DLD1 (cell line): Measurements from ENCODE around the gene TRAF2.

Experiments used
- in situ Hi-C: cut with HindIII; loops from 2 replicates; pipeline ENCODE4 v1.10.0; 2017; ENCODE audit warnings: low sequenced_read_pairs

The TRAF2 gene

DNA sequence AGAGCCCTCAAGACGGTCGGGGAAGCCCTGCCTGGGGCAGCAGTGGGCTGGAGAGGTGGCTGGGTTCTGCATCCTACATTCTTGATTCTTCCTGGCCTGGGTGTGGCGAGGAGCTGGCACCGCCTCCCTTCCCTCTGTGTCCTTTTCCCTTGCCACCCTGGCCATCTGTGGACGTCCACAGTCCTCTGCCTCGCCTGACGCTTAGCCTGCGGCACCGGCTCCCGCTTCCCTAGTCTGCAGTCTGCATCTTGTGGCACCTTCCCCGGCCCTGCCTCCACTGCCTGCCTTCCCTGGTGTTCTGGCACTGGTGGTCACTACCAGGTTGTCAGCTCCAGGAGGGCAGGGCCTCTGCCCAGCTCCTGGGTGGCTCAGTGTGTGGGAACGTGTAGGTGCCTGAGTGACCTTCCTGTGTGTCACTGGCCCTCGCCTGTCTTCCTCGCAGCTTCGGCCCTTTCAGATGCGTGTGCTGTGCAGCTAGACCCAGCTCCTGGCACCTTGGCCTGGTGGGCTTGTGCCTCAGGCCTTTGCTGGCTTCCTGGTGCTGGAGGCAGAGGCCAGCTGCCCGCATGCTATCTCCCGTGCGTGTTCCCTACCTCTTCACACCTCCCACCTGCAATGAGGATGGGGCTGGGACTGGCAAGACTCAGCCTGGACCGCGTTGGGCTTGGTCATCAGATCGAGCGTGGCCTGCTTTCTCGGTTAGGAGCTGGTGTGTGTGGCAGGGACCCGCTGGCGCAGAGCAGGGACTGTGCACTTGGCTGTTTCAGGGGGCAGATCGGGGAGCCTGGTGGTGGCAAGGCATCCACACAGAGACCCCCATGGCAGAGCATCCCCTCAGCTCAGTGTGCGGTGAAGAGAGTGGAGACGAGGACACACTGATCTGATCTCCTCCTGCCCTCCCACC, 20.9 kb downstream of the TRAF2 start:
- in situ Hi-C loops = no loop called here

DNA sequence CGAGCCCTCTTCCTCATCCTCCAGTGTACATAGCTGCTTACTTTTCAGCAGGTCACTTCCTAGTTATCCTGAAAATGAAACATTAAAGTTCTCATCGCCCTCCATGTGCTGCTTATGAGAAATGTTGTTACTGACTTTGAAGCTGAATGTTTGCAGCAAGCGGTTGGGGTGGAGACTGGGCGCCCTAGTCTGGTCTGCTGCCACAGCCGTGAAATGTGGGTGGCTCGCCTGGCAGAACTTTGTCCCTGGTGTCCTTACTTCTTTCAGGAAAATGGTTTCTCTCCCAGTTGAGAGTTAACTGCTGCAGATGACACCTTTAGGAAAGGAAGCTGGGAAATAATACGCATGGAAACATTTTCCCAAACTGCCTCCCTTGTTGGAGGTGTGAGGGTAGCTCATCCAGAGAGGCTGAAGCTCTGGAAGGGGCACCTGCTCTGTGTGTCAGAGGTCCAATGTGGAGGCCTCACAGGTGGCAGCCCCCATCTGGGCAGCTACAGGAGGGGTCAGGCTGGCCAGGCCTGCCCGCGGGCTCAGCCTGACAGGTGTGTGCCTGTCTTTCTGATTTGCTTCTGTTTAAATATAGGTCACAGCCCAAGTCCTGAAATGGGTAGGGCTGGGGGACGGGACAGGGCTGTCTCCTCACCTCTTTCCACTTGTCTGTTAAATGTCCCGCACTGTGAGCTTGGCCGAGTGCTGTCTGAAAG, 24.0 kb downstream of the TRAF2 start:
- in situ Hi-C loops = no loop called here

DNA sequence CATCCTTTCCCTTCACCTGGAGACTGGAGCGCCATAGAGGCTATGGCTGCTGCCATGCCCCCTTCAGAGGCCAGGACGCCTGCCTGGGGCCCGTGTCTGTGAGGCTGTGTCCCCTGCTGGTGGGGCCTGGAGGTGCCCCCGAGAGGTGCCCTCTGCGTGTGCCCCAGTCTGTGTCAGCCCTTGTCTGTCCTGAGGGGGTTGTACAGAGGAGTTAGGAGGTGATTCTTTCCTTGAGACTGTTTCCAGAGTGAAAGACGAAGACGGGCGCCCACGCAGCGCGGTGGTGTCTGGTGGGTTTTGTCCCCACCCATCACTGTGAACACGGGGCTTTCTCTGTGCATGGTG, 24.6 kb downstream of the TRAF2 start:
- in situ Hi-C loops = no loop called here

DNA sequence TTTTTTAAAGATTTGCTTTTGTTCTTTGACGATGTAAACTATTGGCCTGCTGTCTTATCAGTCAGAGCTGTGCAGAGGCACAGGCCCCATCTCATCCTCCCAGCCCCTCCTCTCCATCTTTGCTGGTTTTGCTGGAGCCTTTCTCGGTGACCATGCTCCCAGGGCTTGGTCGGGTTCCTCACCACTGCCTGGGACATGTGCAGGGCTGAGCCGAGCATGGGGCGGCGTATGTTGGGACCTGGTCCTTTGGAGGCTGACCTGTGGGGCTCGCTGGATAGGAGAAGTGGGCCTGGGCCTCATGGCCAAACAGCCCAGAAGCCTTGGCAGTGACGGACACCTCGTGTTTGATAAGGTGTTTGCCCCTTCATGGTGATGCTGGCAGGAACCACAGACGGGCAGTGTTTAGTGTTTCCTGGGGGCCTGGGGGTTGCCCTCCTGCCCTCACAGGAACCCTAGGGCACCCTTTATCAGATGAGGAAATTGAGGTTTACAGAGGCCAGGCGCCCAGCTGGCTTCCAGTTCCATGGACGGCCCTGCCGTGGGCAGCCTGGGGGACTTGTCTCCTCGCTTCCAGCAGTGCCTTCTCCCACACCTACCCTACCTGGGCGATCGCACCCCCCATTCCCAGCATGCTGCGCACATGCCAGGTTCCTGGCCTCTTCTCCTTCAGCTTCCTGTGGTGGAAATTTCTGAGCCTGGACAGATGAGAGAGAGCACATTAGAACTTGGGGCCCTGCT, 27.6 kb downstream of the TRAF2 start:
- in situ Hi-C loops = no loop called here

DNA sequence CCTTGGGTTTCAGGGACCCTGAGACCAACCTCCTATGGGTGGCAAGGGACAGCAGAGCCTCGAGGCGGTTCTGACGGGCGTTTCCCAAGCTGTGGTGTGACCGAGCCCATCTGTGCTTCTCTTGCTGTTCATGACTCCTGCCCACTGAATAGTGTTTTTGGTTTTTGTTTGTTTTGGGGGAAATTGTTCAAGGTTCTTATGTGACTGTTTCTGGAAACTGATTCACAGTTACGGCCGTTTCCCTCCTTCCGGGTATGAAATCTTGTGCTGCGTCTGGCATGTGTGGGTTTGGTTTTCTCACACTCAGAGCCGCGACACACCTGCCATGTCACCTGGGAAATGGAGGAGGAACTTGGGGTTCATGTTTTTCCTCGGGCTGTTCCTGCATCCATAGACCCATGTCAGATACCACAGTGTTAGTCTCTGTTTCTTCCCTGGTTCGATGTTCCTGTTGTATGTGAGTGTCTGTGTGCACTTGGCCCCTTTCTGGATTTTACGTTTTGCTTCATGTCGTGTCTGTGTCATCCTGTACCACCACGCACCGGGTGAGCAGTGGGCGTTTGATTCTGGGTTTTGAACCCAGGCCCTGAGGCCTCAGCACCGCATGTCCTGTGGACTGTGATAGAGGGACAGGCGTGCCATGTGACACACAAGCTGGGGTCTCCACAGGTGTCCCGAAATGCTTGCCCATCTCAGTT, 29.5 kb downstream of the TRAF2 start:
- in situ Hi-C loops = no loop called here

DNA sequence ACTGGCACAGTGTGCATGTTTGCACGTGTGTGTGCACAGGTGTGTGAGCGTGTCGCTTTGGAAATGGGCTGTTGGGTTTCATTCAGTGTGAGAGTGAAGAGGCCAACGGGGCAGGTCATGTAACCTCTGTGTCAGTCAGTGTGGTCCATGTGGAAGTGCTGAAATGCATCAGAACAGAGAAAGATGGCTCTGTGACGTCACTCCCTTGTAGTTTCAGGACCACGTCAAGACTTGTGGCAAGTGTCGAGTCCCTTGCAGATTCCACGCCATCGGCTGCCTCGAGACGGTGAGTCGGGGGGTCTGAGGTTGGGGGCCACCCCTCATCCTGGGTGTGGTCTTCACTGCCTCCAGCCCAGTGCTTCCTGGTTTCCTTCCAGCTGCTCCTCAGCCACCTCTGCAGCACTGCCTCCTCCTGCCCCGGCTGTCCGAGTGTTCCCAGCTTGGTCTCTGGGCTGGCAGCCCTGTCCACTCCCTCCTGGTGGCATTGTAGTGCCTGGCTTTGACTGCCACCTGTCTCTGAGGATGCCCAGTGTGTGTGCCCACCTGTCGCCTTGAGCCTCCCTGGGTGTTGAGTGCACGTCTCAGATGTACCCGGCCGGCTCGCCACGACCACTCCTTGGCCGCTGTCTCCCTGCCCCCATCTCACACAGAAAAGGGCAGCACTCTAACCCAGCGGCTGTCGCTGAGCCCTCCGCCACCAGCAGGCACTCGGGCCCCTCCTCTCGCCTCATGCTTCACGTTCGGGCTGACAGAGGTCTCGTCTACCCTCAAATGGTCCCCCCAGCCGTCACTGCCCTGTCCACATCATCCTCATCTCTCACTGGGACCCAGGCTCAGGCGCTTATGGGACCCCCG, 30.2 kb downstream of the TRAF2 start:
- in situ Hi-C loops = no loop called here

DNA sequence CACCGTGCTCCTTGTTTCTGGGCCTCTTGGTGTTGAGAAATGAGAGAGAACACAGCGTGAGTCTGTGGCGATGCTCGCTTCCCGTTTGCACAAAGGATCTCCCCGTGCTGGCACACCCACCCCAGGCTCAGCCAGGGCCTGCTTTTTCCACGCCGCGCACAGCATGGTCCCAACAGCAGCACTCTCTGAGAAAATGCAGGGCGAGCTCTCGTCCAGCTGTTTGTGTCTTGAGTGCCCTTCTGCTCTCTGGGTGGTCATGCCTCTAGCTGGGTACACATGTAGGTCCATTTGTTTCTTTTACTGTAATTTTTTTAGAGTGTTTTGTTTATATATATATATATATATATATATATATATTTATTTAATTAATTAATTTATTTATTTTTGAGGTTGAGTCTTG, 31.6 kb downstream of the TRAF2 start:
- in situ Hi-C loops = no loop called here

DNA sequence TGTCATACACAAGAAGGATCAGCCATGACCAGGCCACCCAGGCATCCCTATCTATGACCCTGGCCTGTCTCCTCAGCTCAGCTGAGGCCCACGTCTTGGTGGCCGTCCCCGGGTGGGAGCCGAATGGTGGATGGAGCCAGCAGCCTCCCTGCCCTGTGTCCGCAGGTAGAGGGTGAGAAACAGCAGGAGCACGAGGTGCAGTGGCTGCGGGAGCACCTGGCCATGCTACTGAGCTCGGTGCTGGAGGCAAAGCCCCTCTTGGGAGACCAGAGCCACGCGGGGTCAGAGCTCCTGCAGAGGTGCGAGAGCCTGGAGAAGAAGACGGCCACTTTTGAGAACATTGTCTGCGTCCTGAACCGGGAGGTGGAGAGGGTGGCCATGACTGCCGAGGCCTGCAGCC, 33.8 kb downstream of the TRAF2 start:
- in situ Hi-C loops = no loop called here

DNA sequence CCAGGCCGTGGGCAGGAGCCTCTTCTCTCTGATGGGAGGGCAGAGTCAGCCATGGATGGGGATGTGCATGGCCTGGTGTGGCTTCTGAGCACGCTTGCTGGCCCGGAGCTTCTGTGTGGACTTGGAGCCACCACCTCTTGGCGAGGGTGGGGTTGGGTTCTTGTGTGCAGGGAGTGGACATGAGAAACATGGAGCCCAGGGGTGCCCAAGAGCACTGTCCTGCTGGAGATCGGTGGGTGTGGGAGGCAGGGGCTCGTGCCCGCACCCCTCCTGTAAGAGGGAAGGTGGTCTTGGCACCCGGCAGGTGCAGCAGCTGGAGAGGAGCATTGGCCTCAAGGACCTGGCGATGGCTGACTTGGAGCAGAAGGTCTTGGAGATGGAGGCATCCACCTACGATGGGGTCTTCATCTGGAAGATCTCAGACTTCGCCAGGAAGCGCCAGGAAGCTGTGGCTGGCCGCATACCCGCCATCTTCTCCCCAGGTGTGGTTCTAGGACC, 34.5 kb downstream of the TRAF2 start:
- in situ Hi-C loops = no loop called here

DNA sequence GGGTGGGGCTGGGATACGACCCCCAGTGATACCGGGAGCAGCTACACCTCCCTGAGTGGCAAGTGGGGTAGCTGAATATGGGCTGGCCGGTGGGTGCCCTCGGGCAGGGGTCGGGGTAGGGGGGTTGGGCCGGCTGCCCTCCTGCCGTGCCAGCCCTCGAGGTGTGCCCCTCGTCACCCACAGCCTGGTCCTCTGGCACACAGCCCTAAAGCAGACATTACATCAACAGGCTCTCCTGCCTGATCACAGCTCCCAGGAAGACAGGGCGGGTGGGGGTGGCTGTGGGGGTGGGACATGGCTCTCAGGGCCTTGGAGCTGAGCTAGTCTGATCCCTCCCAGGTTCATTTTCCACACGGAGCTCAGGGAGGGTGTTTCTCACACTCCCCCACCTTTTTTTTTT, 35.0 kb downstream of the TRAF2 start:
- in situ Hi-C loops = no loop called here

DNA sequence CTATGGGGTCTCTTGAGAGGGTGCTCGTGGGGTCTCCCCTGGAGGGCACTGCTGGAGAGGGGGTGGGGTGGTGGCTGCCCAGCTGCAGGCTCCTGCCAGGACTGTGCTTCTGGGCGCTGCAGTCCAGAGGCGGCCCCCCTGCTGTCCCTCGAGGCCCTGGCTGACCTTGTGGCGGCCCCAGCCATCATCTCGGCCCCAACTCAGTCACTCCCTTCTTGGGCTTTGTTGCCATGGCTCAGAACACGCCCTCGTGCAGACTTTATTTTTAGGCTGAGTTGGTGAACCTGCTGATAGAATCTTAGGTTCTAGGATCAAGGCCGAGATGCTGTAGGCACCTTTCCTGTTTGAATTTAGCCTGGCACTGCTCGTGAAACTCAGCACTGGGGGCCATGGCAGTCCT, 35.4 kb downstream of the TRAF2 start:
- in situ Hi-C loops = no loop called here

DNA sequence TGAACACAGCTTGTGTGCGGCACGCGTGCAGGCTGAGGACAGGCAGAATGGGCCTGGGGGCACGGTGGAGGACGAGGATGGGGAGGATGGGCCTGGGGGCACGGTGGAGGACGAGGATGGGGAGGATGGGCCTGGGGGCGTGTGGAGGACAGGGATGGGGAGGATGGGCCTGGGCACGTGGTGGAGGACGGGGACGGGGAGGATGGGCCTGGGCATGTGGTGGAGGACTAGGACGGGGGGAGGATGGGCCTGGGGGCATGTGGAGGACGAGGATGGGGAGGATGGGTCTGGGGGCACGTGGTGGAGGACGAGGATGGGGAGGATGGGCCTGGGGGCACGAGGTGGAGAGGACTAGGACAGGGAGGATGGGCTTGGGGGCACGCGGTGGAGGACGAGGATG, 36.2 kb downstream of the TRAF2 start:
- in situ Hi-C loops = no loop called here

DNA sequence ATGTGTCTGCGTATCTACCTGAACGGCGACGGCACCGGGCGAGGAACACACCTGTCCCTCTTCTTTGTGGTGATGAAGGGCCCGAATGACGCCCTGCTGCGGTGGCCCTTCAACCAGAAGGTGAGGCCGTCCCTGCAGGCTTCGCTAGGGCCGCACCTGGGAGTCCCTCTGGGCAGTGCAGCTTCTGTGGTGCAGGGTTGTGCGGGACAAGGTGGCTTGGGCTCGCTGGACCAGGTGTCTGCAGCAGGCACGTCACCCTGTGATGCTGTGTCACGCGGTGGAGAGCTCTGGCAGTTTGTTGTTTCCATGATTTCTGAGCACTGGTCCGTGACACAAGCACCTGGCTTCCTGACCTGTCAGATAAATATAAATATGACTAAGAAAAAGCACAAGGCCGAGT, 37.6 kb downstream of the TRAF2 start:
- in situ Hi-C loops = no loop called here

DNA sequence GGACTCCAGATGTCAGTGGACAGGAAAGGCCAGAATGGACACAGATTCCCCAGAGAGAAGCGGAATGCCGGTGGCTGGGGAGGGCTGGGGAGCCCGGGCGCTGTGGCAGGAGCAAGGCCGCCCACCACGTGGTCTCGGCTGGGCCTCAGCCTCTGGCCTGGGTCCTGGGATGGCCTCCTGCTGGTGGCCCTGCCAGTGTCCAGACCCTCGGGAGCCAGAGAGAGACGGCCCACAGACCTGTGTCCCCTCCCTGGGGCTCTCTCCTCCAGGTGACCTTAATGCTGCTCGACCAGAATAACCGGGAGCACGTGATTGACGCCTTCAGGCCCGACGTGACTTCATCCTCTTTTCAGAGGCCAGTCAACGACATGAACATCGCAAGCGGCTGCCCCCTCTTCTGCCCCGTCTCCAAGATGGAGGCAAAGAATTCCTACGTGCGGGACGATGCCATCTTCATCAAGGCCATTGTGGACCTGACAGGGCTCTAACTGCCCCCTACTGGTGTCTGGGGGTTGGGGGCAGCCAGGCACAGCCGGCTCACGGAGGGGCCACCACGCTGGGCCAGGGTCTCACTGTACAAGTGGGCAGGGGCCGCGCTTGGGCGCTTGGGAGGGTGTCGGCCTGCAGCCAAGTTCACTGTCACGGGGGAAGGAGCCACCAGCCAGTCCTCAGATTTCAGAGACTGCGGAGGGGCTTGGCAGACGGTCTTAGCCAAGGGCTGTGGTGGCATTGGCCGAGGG, 39.3 kb downstream of the TRAF2 start:
- in situ Hi-C loops = no loop called here

DNA sequence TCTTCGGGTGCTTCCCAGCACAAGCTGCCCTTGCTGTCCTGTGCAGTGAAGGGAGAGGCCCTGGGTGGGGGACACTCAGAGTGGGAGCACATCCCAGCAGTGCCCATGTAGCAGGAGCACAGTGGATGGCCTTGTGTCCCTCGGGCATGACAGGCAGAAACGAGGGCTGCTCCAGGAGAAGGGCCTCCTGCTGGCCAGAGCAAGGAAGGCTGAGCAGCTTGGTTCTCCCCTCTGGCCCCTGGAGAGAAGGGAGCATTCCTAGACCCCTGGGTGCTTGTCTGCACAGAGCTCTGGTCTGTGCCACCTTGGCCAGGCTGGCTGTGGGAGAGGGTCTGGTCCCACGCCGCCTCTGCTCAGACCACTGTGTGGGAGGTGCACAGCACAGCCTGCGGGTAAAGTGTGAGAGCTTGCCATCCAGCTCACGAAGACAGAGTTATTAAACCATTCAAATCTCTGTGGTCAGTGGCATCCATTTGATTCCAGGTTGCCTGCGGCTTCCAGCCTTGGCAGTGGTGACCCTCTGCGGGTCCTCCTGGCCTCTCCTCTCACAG, 39.9 kb downstream of the TRAF2 start:
- in situ Hi-C loops = no loop called here

DNA sequence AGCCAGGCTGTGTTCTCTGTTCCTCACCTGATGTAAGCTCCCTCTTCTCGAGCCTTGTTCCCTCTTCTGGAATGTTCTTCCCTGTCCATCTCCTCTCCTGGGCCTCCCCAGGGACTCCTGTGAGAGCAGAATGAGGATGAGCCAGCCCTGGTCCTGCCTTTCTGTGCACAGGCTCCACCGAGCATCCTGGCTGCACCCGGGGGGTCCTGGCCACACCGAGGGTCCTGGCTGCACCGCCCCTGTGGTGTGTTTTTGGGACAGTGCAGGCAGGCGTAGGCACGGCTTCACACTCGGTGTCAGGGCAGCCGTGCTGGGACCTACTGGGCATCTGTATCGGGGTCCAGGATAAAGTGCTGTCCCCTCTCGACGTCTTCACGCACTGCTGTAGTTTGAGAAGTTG, 40.4 kb downstream of the TRAF2 start:
- in situ Hi-C loops = no loop called here

DNA sequence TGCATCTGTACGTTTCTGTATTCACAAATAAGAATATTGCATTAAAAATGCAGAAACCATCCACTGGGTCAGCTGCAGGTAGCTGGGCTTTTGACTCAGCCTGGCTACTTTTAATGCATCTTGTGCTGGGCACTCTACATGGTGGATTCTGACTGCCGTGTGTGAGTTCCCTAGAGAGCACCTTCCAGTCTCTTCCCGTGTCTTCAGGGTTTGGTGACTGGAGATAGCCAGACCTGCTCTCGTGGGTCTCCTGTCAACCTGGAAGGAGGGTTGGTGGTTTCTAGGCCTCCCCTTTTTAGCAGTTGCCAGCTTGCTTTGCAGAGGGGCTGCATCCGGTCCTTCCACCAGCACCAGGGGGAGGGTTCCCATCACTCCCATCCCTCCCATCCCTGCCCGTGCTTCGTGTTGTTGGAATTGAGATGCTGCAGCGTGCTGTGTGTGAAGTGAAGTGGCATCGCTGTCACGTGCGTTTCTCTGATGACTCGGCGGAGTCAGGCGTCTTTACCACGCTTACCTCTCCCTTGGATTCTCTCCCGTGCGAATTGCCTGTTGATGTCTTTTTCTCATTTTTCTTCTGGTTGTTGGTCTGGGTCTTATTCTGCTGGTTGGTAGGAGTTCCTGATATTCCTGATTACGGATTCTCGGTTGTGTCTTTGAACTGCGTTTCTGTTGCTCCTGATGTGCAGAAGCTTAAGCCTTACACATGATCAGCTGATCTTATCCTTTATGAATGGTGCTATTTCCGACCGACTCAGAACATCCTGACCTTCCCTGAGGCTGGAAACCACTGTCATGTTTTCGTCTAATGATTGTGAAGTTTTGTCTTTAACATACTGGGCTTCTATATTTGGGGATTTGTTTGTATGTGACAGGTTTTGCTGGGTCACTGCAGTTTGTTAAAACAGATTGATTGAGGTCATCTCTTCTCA, 41.3 kb downstream of the TRAF2 start:
- in situ Hi-C loops = no loop called here

DNA sequence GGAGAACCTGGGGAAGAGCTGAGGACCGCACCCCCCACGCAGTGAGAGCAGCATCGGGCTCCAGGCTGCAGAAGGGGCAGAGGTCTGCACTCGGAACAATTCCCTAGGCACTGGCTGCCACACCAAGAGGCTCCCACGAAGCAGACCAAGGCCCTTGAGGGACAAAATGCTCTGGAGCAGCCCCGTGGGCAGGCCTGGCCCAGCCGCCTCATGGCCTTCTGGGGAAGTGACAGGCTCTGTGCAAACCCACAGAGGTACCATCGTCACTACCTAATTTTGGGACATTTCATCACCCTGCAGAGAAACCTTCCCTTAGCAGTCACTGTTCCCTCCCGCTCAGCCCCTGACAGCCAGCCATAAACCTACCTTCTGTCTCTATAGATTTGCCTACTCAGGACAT, 42.3 kb downstream of the TRAF2 start:
- in situ Hi-C loops = no loop called here
